B cell (primary cell): ENCODE data around the gene B3GNT9. TPM values are rescaled to one million over a fixed set of nuclear protein-coding genes. Genes with fewer than 3 reads are reported as not detected.

Experiments used
- ATAC-seq: fragments of 200-7000 bp; cut with Tn5 transposase; one replicate; pipeline ENCODE4 v1.10.0; 2021; ENCODE audit warnings: low read depth, mild to moderate bottlenecking, moderate number of reproducible peaks, moderate library complexity
- CTCF ChIA-PET: fragments of 350-600 bp; sonication (Branson Sonifier 250); formaldehyde crosslinking; loops from one replicate; lab custom pipeline; 2021; ENCODE audit warnings: antibody characterized with exemption, inconsistent platforms; lab: Charles Lee
- POLR2A ChIA-PET: fragments of 350-600 bp; sonication (Branson Sonifier 250); formaldehyde crosslinking; loops from one replicate; lab custom pipeline; 2021; ENCODE audit warnings: antibody characterized with exemption; lab: Charles Lee
- DNase-seq: peaks from one replicate; pipeline ENCODE4 v3.0.0; 2013
- H2AFZ ChIP-seq: 2 replicates; pipeline ENCODE4 v1.6.1; 2012; ENCODE audit warnings: mild to moderate bottlenecking, low read depth, low read length; ENCODE audit not compliant: insufficient read depth, poor library complexity, severe bottlenecking
- H3K27ac ChIP-seq, 2 donors: 1 replicate in 1 of 2; 2 replicates in 1 of 2; pipeline ENCODE4 v1.5.1; 2012 to 2013; ENCODE audit warnings: low read length in 2 of 2, mild to moderate bottlenecking in 2 of 2, moderate library complexity in 1 of 2
- H3K27me3 ChIP-seq, 4 experiments: fragments of 200-600 bp in 1 of 4; sonication (generic) in 1 of 4; replicated peaks in 1 of 4; 1 replicate in 2 of 4; 2 replicates in 2 of 4; pipeline versions ENCODE4 v1.6.1 to v1.7.0; 2013 to 2016; ENCODE audit warnings: low read length in 3 of 4, mild to moderate bottlenecking in 2 of 4, mixed read lengths in 1 of 4, moderate library complexity in 1 of 4; ENCODE audit not compliant: insufficient read depth in 4 of 4, control insufficient read depth in 3 of 4; ENCODE audit errors: control extremely low read depth in 1 of 4
- H3K36me3 ChIP-seq, 2 experiments: replicated peaks in 1 of 2; 1 replicate in 1 of 2; 2 replicates in 1 of 2; pipeline versions ENCODE4 v1.6.1 to v1.7.1; 2013; ENCODE audit warnings: low read length in 1 of 2; ENCODE audit not compliant: insufficient read depth in 2 of 2, control insufficient read depth in 1 of 2; ENCODE audit errors: control extremely low read depth in 1 of 2, extremely low read depth in 1 of 2
- H3K4me1 ChIP-seq, 2 donors: fragments of 200-600 bp in 1 of 2; sonication (generic) in 1 of 2; 1 replicate in 1 of 2; 2 replicates in 1 of 2; pipeline versions ENCODE4 v1.5.1 to v1.6.1; 2013 to 2017; ENCODE audit warnings: low read length in 2 of 2; ENCODE audit not compliant: control insufficient read depth in 2 of 2, insufficient read depth in 2 of 2
- H3K4me2 ChIP-seq: replicated peaks from 2 replicates; pipeline ENCODE3; 2012; ENCODE audit warnings: mild to moderate bottlenecking, low read depth, low read length; ENCODE audit not compliant: poor library complexity, severe bottlenecking
- H3K4me3 ChIP-seq, 5 experiments: fragments of 200-600 bp in 1 of 5; sonication (generic) in 1 of 5; 1 replicate in 3 of 5; 2 replicates in 2 of 5; pipeline versions ENCODE4 v1.5.1 to v1.7.0; 2011 to 2016; ENCODE audit warnings: low read length in 4 of 5, mild to moderate bottlenecking in 4 of 5, low read depth in 2 of 5, control low read depth in 1 of 5, moderate library complexity in 1 of 5; ENCODE audit not compliant: insufficient read depth in 1 of 5; ENCODE audit errors: control extremely low read depth in 1 of 5, extremely low read depth in 1 of 5
- H3K79me2 ChIP-seq: fragments of 200-600 bp; sonication (generic); one replicate; pipeline ENCODE4 v1.6.0; 2016; ENCODE audit warnings: low read length; ENCODE audit not compliant: control insufficient read depth, insufficient read depth
- H3K9ac ChIP-seq: fragments of 200-600 bp; sonication (generic); 2 replicates; pipeline ENCODE4 v1.6.1; 2017; ENCODE audit warnings: mild to moderate bottlenecking, low read length, moderate library complexity
- H3K9me3 ChIP-seq, 3 donors: one replicate each; pipeline versions ENCODE4 v1.6.1 to v1.7.1; 2013; ENCODE audit warnings: low read length in 2 of 3; ENCODE audit not compliant: control insufficient read depth in 2 of 3, insufficient read depth in 1 of 3; ENCODE audit errors: control extremely low read depth in 1 of 3
- H4K20me1 ChIP-seq: 2 replicates; pipeline ENCODE4 v1.6.0; 2012; ENCODE audit warnings: mild to moderate bottlenecking, low read length; ENCODE audit not compliant: insufficient read depth, control insufficient read depth, poor library complexity, severe bottlenecking
- H3K27ac Mint-ChIP-seq: one replicate; pipeline ENCODE4 v1.8.0; 2021; ENCODE audit warnings: mixed read lengths
- H3K27me3 Mint-ChIP-seq: one replicate; pipeline ENCODE4 v1.8.0; 2021; ENCODE audit warnings: mixed read lengths
- H3K4me1 Mint-ChIP-seq: one replicate; pipeline ENCODE4 v1.8.0; 2021; ENCODE audit warnings: mixed read lengths
- H3K4me3 Mint-ChIP-seq: one replicate; pipeline ENCODE4 v1.8.0; 2021; ENCODE audit warnings: mixed read lengths
- H3K9me3 Mint-ChIP-seq: one replicate; pipeline ENCODE4 v1.8.0; 2022; ENCODE audit warnings: mixed read lengths; ENCODE audit not compliant: insufficient read depth
- CTCF ChIP-seq: fragments of 200-600 bp; IDR thresholded peaks from one replicate; pipeline ENCODE4 v1.8.0; 2022; ENCODE audit warnings: antibody characterized with exemption, mild to moderate bottlenecking
- EZH2 ChIP-seq: IDR thresholded peaks from 2 replicates; pipeline ENCODE4 v1.6.1; 2012; ENCODE audit warnings: borderline replicate concordance, low read depth, mild to moderate bottlenecking, moderate library complexity, low read length; ENCODE audit not compliant: insufficient read depth, poor library complexity, severe bottlenecking
- WGBS: methylation state at CpG from one replicate; pipeline ENCODE4 v1.1.5; 2013; ENCODE audit warnings: missing lambda C conversion rate; ENCODE audit not compliant: insufficient coverage; 5-methylcytosine and 5-hydroxymethylcytosine counted together
- intact Hi-C: fragments of 100-400 bp; cut with micrococcal nuclease; formaldehyde crosslinking; loops from one replicate; pipeline ENCODE4 v1.10.0; 2022
- polyA plus RNA-seq: library from polyadenylated mRNA; depleted of rRNA; stranded (reverse); fragments of >200 nt; gene quantifications from 2 replicates; pipeline ENCODE4 v1.2.3, GENCODE V29; 2012
- total RNA-seq, 2 donors: library from RNA; stranded (reverse); fragments of 120-200 nt in 1 of 2; gene quantifications; 1 replicate in 1 of 2; 2 replicates in 1 of 2; pipeline versions ENCODE4 v1.2.3 to v1.2.4, GENCODE V29; 2013 to 2022

The B3GNT9 gene
- total and polyA plus RNA-seq, 2 donors (not counting 1 experiment from before 2014, with no cell fraction given), result 1.6 to 2.5 TPM

- WGBS, result 71% methylated on average over 5 of the region's 6 CpGs
- H3K27ac Mint-ChIP-seq, result no peak within 1 kb of the TSS
- no peaks in the 10 kb centered on the region for H3K9me3 Mint-ChIP-seq
- Histone ChIP-seq H3K9ac (no peak within 1 kb of the TSS), H4K20me1 (peaks cover 26% of the 10 kb centered on the region), H3K79me2 (peaks cover 37% of the 10 kb centered on the region), H3K27me3 (peaks cover 0 to 28% (median 4%) of the 10 kb centered on the region in 4 experiments), H3K4me2 (no peak within 1 kb of the TSS), H3K27ac (no peak within 1 kb of the TSS), H2AFZ (no peak within 1 kb of the TSS), H3K36me3 (peaks cover 0 to 14% of the 10 kb centered on the region in 2 experiments), H3K4me1 (peaks cover 30 to 36% of the 10 kb centered on the region in 2 donors), H3K9me3 (peaks cover 0 to 8% (median 0%) of the 10 kb centered on the region in 3 donors), H3K4me3 (no peak within 1 kb of the TSS)
- DNase-seq (no peak), ATAC-seq (no peak)
- TF ChIP-seq CTCF (no peak), EZH2 (no peak)
- H3K27me3 Mint-ChIP-seq, result peaks cover 11% of the 10 kb centered on the region
- ChIA-PET CTCF (interaction anchor here (0.6 to 0.9 kb wide), 2 partner anchors 37 to 213 kb away, joined by 3 read pairs; no protein-coding TSS in a partner anchor), POLR2A (no interaction called here)
- peaks cover 32% of the 10 kb centered on the region for H3K4me1 Mint-ChIP-seq
- H3K4me3 Mint-ChIP-seq, result no peak within 1 kb of the TSS
- intact Hi-C loops, result no loop called here
Measured at GRCh38 chr16:67190041-67190440, 39.2 kb upstream of the B3GNT9 start, which contains the start of gene EXOC3L1. EXOC3L1 (minus strand) TSS chr16:67190136; CDS start chr16:67189676, 460 bp downstream.

- H3K4me1 ChIP-seq, result peaks cover 36 to 38% of the 10 kb centered on the region in 2 donors
- POLR2A ChIA-PET, result no interaction called here
Measured at GRCh38 chr16:67188798-67189197, 38.0 kb upstream of the B3GNT9 start.

More at GRCh38 chr16:67188798-67189197, 38.0 kb upstream of the B3GNT9 start:
- CTCF ChIA-PET, result no interaction called here
- Histone ChIP-seq H3K9me3 (peaks cover 0 to 8% (median 0%) of the 10 kb centered on the region in 3 donors), H3K27me3 (peaks cover 0 to 28% (median 6%) of the 10 kb centered on the region in 4 experiments), H4K20me1 (peaks cover 18% of the 10 kb centered on the region), H3K36me3 (peaks cover 0 to 1% of the 10 kb centered on the region in 2 experiments), H2AFZ (no peak overlapping the region), H3K9ac (no peak overlapping the region), H3K4me2 (no peak overlapping the region), H3K27ac (no peak overlapping the region), H3K4me3 (no peak overlapping the region), H3K79me2 (peaks cover 26% of the 10 kb centered on the region)
- ATAC-seq (no peak), DNase-seq (no peak)
- H3K4me1 Mint-ChIP-seq, result peaks cover 33% of the 10 kb centered on the region
- intact Hi-C loops, result no loop called here
- no peaks in the 10 kb centered on the region for H3K9me3 Mint-ChIP-seq
- peaks cover 11% of the 10 kb centered on the region for H3K27me3 Mint-ChIP-seq
- WGBS, result 92% methylated on average over 15 of the region's 15 CpGs
- no peak overlapping the region for H3K4me3 Mint-ChIP-seq
- TF ChIP-seq EZH2 (no peak), CTCF (no peak)
- no peak overlapping the region for H3K27ac Mint-ChIP-seq
